GM23248 (cell line): ENCODE data around the gene TICAM1.
"Not testable (repeated sequence)": the region's sequence is repeated elsewhere in the genome, so short reads cannot be mapped to it uniquely, and the experiment has no call there.

Source experiments
- EZH2 ChIP-seq: fragments of 200-600 bp; sonication (generic); IDR thresholded peaks from 2 replicates; pipeline ENCODE4 v1.6.1; 2018; ENCODE audit warnings: antibody characterized with exemption, mild to moderate bottlenecking; ENCODE audit not compliant: insufficient read depth, poor library complexity, severe bottlenecking
- EZH2phosphoT487 ChIP-seq: fragments of 200-600 bp; sonication (generic); IDR thresholded peaks from 2 replicates; pipeline ENCODE4 v1.6.1; 2018; ENCODE audit warnings: antibody characterized with exemption, moderate library complexity, mild to moderate bottlenecking, low read depth; ENCODE audit not compliant: insufficient read depth

DNA sequence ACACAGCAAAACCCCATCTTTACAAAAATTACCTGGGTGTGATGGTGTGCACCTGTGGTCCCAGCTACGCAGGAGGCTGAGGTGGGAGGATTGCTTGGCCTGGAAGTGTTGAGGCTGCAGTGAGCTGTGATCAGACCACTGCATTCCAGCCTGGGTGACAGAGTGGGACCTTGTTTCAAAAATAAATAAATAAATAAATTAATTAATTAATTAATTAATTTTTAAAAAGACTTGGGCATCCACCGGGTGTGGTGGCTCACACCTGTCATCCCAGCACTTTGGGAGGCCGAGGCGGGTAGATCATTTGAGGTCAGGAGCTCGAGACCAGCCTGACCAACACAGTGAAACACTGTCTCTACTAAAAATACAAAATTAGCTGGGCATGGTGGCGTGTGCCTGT, 26.4 kb downstream of the TICAM1 start:
- TF ChIP-seq EZH2, EZH2phosphoT487: not testable (repeated sequence)
